HepG2 (cell line): ENCODE measurements around the gene INSR. TPM values are rescaled to one million over a fixed set of nuclear protein-coding genes. Genes with fewer than 3 reads are reported as not detected.

Experiments
- ATAC-seq: fragments of 200-7000 bp; cut with Tn5 transposase; 3 replicates; pipeline ENCODE4 v1.9.1; 2020; ENCODE audit warnings: mild to moderate bottlenecking, moderate library complexity
- BruUV-seq: library from RNA; stranded (reverse); fragments of 400-500 nt; replicated peaks from 2 replicates; lab custom pipeline; 2021; lab: Mats Ljungman, UMichigan
- CTCF ChIA-PET: fragments of 300-600 bp; formaldehyde crosslinking; extraction: SDS; loops from one replicate; lab custom pipeline; 2021; ENCODE audit warnings: low total read pairs, inconsistent platforms, low intra/inter-chr PET ratio; lab: Yijun Ruan, JAX
- POLR2A ChIA-PET: fragments of 350-600 bp; sonication (Branson Sonifier 250); formaldehyde crosslinking; loops from one replicate; lab custom pipeline; 2020; ENCODE audit warnings: antibody characterized with exemption, inconsistent platforms; lab: Yijun Ruan, JAX
- DNase-seq: peaks from one replicate; pipeline ENCODE4 v3.0.0-alpha.2; 2015; ENCODE audit warnings: low spot score
- FAIRE-seq: peaks from 3 replicates; lab custom pipeline; 2011; peaks lifted over from hg19 to GRCh38; lab: Jason Lieb, UNC
- H2AFZ ChIP-seq: one replicate; pipeline ENCODE4 v1.6.1; 2011; ENCODE audit warnings: low read length, inconsistent platforms
- H3K27ac ChIP-seq: fragments of 300-600 bp; 3 replicates; pipeline ENCODE4 v1.8.0; 2011; ENCODE audit warnings: mixed run types, mild to moderate bottlenecking, mixed read lengths, low read length, inconsistent platforms; ENCODE audit not compliant: insufficient read depth; ENCODE audit errors: extremely low read length
- H3K27me3 ChIP-seq, 2 experiments: fragments of 200-600 bp in 1 of 2; 2 replicates in 1 of 2; 3 replicates in 1 of 2; pipeline versions ENCODE4 v1.6.0 to v1.8.0; 2011; ENCODE audit warnings: low read length in 2 of 2, mild to moderate bottlenecking in 2 of 2, moderate library complexity in 2 of 2, inconsistent platforms in 1 of 2; ENCODE audit not compliant: insufficient read depth in 2 of 2, control insufficient read depth in 1 of 2
- H3K36me3 ChIP-seq, 2 experiments: fragments of 200-600 bp in 1 of 2; replicated peaks in 1 of 2; 2 replicates in 1 of 2; 3 replicates in 1 of 2; pipeline versions ENCODE4 v1.5.1 to v1.8.0; 2011; ENCODE audit warnings: low read length in 2 of 2, inconsistent platforms in 1 of 2; ENCODE audit not compliant: insufficient read depth in 2 of 2, control insufficient read depth in 1 of 2
- H3K4me1 ChIP-seq: 2 replicates; pipeline ENCODE4 v1.5.1; 2012; ENCODE audit warnings: low read length, inconsistent platforms; ENCODE audit not compliant: insufficient read depth
- H3K4me2 ChIP-seq: 2 replicates; pipeline ENCODE4 v1.6.0; 2011; ENCODE audit warnings: low read depth, low read length, inconsistent platforms
- H3K4me3 ChIP-seq, 3 experiments: fragments of 200-600 bp in 1 of 3; sonication (generic), shearing (Covaris generic) in 1 of 3; replicated peaks in 1 of 3; 2 replicates each; pipeline ENCODE4 v1.5.1; 2011 to 2016; ENCODE audit warnings: low read length in 3 of 3, inconsistent platforms in 2 of 3, low read depth in 2 of 3, mild to moderate bottlenecking in 2 of 3, control low read depth in 1 of 3, mixed read lengths in 1 of 3; ENCODE audit not compliant: insufficient read depth in 1 of 3
- H3K79me2 ChIP-seq: one replicate; pipeline ENCODE4 v1.6.1; 2011; ENCODE audit warnings: low read length, inconsistent platforms; ENCODE audit not compliant: insufficient read depth
- H3K9ac ChIP-seq: 2 replicates; pipeline ENCODE4 v1.6.0; 2011; ENCODE audit warnings: mild to moderate bottlenecking, low read depth, low read length, inconsistent platforms; ENCODE audit not compliant: insufficient read depth
- H3K9me3 ChIP-seq: 2 replicates; pipeline ENCODE4 v1.5.1; 2012; ENCODE audit warnings: mild to moderate bottlenecking, low read length
- H4K20me1 ChIP-seq: 2 replicates; pipeline ENCODE4 v1.6.0; 2011; ENCODE audit warnings: inconsistent platforms, mild to moderate bottlenecking, low read length, moderate library complexity; ENCODE audit not compliant: insufficient read depth
- ARID2 ChIP-seq: sonication (generic); formaldehyde crosslinking; IDR thresholded peaks from 2 replicates; pipeline ENCODE4 v1.8.1; 2022; ENCODE audit warnings: mild to moderate bottlenecking, missing genetic modification reagents, borderline replicate concordance
- CBX1 ChIP-seq: IDR thresholded peaks from one replicate; pipeline ENCODE4 v1.6.1; 2016; ENCODE audit warnings: antibody characterized with exemption, low read depth
- DNMT3B ChIP-seq: conservative IDR thresholded peaks from 2 replicates; pipeline ENCODE4 v1.6.1; 2016; ENCODE audit warnings: missing biosample characterization, control low read depth
- GPN1 ChIP-seq: sonication (generic); formaldehyde crosslinking; IDR thresholded peaks from 2 replicates; pipeline ENCODE4 v1.5.1; 2020; ENCODE audit warnings: missing genetic modification reagents, borderline replicate concordance
- HHEX ChIP-seq: IDR thresholded peaks from 2 replicates; pipeline ENCODE4 v1.6.1; 2016; ENCODE audit warnings: control low read depth
- MAFF ChIP-seq: IDR thresholded peaks from 2 replicates; pipeline ENCODE4 v1.6.1; 2011; ENCODE audit warnings: low read depth, low read length, improper control_type of control experiment
- NBN ChIP-seq: fragments of 450-650 bp; conservative IDR thresholded peaks from 2 replicates; pipeline ENCODE4 v1.6.1; 2017
- REPIN1 ChIP-seq: sonication (generic); formaldehyde crosslinking; IDR thresholded peaks from 2 replicates; pipeline ENCODE4 v1.8.0; 2022; ENCODE audit warnings: missing genetic modification reagents, low read depth, mild to moderate bottlenecking, borderline replicate concordance
- RFX5 ChIP-seq: IDR thresholded peaks from 2 replicates; pipeline ENCODE4 v1.6.1; 2011; ENCODE audit warnings: low read depth, low read length, improper control_type of control experiment
- RXRB ChIP-seq: IDR thresholded peaks from 2 replicates; pipeline ENCODE4 v1.6.1; 2016; ENCODE audit warnings: borderline replicate concordance, missing genetic modification reagents, missing compliant biosample characterization
- ZNF557 ChIP-seq: sonication (generic); formaldehyde crosslinking; IDR thresholded peaks from 2 replicates; pipeline ENCODE4 v1.4.0; 2020; ENCODE audit warnings: missing genetic modification reagents
- ZNF775 ChIP-seq: sonication (generic); formaldehyde crosslinking; IDR thresholded peaks from 2 replicates; pipeline ENCODE4 v1.4.0; 2020; ENCODE audit warnings: missing genetic modification reagents, mild to moderate bottlenecking, moderate library complexity, borderline replicate concordance
- ZNF841 ChIP-seq: sonication (generic); formaldehyde crosslinking; IDR thresholded peaks from 2 replicates; pipeline ENCODE4 v1.8.1; 2023; ENCODE audit warnings: missing genetic modification reagents, borderline replicate concordance
- WGBS: methylation state at CpG from one replicate; pipeline ENCODE4 v1.1.6; 2017; ENCODE audit warnings: low lambda C conversion rate; 5-methylcytosine and 5-hydroxymethylcytosine counted together
- in situ Hi-C: cut with HindIII; loops from 2 replicates; pipeline ENCODE4 v1.10.0; 2017; ENCODE audit warnings: low pct_unique_long_range_greater_than_20kb; ENCODE audit not compliant: extremely low pct_ligation_motif_present
- intact Hi-C: fragments of 100-400 bp; cut with micrococcal nuclease; formaldehyde crosslinking; loops from one replicate; pipeline ENCODE4 v1.10.0; 2022; ENCODE audit not compliant: unreplicated experiment
- polyA plus RNA-seq, 8 experiments: library from polyadenylated mRNA; depleted of rRNA in 3 of 8; stranded (reverse) in 7 of 8; unstranded in 1 of 8; fragments of >200 nt; fragmentation: Illumina TruSeq in 4 of 8; extraction: Trizol in 4 of 8; gene quantifications; 2 replicates each; pipeline versions ENCODE4 v1.2.1 to v1.2.3, GENCODE V29; 2011 to 2016; ENCODE audit warnings: low read depth in 4 of 8, missing spikeins in 1 of 8, mixed read lengths in 1 of 8; ENCODE audit not compliant: insufficient read depth in 1 of 8
- total RNA-seq, 5 experiments: library from RNA; depleted of rRNA; stranded (reverse); fragments of >200 nt; fragmentation: Illumina TruSeq; extraction: Trizol; gene quantifications; 2 replicates each; pipeline ENCODE4 v1.2.3, GENCODE V29; 2016; ENCODE audit warnings: low read depth in 1 of 5
- TF ChIP-seq, protein P1 (sequence below): sonication (generic); formaldehyde crosslinking; IDR thresholded peaks from 2 replicates; pipeline ENCODE4 v1.8.0; 2023; ENCODE audit warnings: mild to moderate bottlenecking, missing genetic modification reagents
- TF ChIP-seq, protein P2 (sequence below): sonication (generic); formaldehyde crosslinking; IDR thresholded peaks from 2 replicates; pipeline ENCODE4 v1.4.0; 2020; ENCODE audit warnings: mild to moderate bottlenecking, missing genetic modification reagents
- TF ChIP-seq, protein P3 (sequence below): IDR thresholded peaks from 2 replicates; pipeline ENCODE4 v1.6.1; 2016; ENCODE audit warnings: missing biosample characterization, missing genetic modification reagents, low read depth
- TF ChIP-seq, protein P4 (sequence below): sonication (generic); formaldehyde crosslinking; IDR thresholded peaks from 2 replicates; pipeline ENCODE4 v1.5.0; 2020; ENCODE audit warnings: mild to moderate bottlenecking, missing genetic modification reagents, borderline replicate concordance
- TF ChIP-seq, protein P5 (sequence below): sonication (generic); formaldehyde crosslinking; conservative IDR thresholded peaks from 2 replicates; pipeline ENCODE4 v1.4.0; 2020; ENCODE audit warnings: mild to moderate bottlenecking, missing genetic modification reagents, moderate library complexity

The INSR gene
- total and polyA plus RNA-seq, 2 of the 13 experiments (the other 11 are each of a cell fraction or from before 2014, with no cell fraction given) = 24.2 to 29.8 TPM

DNA sequence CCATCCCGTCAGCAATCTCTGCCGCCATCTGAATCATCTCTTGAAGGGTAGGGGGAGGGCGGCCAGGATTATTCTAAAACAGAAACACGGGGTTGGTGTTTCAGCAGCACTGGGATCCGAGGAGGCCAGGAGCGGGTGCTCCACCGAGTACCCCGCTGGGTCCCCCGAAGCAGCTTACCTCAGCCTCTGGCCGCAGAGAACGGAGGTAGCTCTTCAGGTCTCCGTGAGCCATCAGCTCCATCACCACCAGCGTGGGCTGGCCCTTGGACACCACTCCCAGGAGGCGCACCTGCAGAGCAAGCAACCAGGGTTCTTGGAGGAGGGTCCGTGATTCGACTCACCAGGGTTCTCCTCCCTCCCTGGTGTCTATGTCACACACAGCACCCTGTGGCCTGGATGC lies 171.5 kb downstream of the INSR start:
- CTCF ChIA-PET = no interaction called here
- Histone ChIP-seq H4K20me1 (no peaks in the 10 kb centered on the region), H3K4me2 (no peak overlapping the region), H3K36me3 (peaks cover 38 to 62% of the 10 kb centered on the region in 2 experiments), H3K4me1 (no peaks in the 10 kb centered on the region), H3K9ac (no peak overlapping the region), H3K27me3 (no peaks in the 10 kb centered on the region), H3K9me3 (peaks cover 17% of the 10 kb centered on the region; the same call in 1 of the 2 replicates), H3K4me3 (no peak overlapping the region), H3K27ac (no peak overlapping the region), H3K79me2 (no peaks in the 10 kb centered on the region), H2AFZ (no peak overlapping the region)
- 100% methylated on average over 5 of the region's 16 CpGs for WGBS
- in situ Hi-C loops = no loop called here
- POLR2A ChIA-PET = no interaction called here
- no TSS peak for BruUV-seq
- no peak for ATAC-seq
- DNase-seq = no peak
- intact Hi-C loops = no loop called here
- no peak for FAIRE-seq
- TF ChIP-seq, protein P1, sequence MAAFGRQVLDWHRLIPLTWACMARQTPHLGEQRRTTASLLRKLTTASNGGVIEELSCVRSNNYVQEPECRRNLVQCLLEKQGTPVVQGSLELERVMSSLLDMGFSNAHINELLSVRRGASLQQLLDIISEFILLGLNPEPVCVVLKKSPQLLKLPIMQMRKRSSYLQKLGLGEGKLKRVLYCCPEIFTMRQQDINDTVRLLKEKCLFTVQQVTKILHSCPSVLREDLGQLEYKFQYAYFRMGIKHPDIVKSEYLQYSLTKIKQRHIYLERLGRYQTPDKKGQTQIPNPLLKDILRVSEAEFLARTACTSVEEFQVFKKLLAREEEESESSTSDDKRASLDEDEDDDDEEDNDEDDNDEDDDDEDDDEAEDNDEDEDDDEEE (CRISPR knock-in tag) = no peak
- no peak for TF ChIP-seq RXRB (CRISPR knock-in tag)
- no peak for TF ChIP-seq MAFF
- TF ChIP-seq ZNF775 (CRISPR knock-in tag) = no peak
- TF ChIP-seq CBX1 = no peak
- TF ChIP-seq, protein P2, sequence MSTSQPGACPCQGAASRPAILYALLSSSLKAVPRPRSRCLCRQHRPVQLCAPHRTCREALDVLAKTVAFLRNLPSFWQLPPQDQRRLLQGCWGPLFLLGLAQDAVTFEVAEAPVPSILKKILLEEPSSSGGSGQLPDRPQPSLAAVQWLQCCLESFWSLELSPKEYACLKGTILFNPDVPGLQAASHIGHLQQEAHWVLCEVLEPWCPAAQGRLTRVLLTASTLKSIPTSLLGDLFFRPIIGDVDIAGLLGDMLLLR (CRISPR knock-in tag) = no peak
- no peak for TF ChIP-seq DNMT3B (CRISPR knock-in tag)
- TF ChIP-seq, protein P3, sequence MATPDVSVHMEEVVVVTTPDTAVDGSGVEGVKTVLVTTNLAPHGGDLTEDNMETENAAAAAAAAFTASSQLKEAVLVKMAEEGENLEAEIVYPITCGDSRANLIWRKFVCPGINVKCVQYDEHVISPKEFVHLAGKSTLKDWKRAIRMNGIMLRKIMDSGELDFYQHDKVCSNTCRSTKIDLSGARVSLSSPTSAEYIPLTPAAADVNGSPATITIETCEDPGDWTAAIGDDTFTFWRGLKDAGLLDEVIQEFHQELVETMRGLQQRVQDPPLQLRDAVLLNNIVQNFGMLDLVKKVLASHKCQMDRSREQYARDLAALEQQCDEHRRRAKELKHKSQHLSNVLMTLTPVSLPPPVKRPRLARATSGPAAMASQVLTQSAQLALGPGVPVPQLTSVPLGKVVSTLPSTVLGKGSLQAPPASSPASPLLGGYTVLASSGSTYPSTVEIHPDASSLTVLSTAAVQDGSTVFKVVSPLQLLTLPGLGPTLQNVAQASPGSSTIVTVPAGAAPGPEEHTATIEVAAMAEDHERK (CRISPR knock-in tag) = no peak
- TF ChIP-seq REPIN1 = no peak
- TF ChIP-seq, protein P4, sequence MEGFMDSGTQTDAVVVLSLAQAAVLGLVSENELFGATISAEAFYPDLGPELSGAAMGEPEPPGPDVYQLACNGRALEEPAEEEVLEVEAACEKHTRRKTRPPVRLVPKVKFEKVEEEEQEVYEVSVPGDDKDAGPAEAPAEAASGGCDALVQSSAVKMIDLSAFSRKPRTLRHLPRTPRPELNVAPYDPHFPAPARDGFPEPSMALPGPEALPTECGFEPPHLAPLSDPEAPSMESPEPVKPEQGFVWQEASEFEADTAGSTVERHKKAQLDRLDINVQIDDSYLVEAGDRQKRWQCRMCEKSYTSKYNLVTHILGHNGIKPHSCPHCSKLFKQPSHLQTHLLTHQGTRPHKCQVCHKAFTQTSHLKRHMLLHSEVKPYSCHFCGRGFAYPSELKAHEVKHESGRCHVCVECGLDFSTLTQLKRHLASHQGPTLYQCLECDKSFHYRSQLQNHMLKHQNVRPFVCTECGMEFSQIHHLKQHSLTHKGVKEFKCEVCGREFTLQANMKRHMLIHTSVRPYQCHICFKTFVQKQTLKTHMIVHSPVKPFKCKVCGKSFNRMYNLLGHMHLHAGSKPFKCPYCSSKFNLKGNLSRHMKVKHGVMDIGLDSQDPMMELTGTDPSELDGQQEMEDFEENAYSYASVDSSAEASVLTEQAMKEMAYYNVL (CRISPR knock-in tag) = no peak
- TF ChIP-seq NBN = no peak
- no peak for TF ChIP-seq RFX5
- TF ChIP-seq ZNF557 (CRISPR knock-in tag) = no peak
- no peak for TF ChIP-seq ARID2 (CRISPR knock-in tag)
- TF ChIP-seq, protein P5, sequence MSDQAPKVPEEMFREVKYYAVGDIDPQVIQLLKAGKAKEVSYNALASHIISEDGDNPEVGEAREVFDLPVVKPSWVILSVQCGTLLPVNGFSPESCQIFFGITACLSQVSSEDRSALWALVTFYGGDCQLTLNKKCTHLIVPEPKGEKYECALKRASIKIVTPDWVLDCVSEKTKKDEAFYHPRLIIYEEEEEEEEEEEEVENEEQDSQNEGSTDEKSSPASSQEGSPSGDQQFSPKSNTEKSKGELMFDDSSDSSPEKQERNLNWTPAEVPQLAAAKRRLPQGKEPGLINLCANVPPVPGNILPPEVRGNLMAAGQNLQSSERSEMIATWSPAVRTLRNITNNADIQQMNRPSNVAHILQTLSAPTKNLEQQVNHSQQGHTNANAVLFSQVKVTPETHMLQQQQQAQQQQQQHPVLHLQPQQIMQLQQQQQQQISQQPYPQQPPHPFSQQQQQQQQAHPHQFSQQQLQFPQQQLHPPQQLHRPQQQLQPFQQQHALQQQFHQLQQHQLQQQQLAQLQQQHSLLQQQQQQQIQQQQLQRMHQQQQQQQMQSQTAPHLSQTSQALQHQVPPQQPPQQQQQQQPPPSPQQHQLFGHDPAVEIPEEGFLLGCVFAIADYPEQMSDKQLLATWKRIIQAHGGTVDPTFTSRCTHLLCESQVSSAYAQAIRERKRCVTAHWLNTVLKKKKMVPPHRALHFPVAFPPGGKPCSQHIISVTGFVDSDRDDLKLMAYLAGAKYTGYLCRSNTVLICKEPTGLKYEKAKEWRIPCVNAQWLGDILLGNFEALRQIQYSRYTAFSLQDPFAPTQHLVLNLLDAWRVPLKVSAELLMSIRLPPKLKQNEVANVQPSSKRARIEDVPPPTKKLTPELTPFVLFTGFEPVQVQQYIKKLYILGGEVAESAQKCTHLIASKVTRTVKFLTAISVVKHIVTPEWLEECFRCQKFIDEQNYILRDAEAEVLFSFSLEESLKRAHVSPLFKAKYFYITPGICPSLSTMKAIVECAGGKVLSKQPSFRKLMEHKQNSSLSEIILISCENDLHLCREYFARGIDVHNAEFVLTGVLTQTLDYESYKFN (CRISPR knock-in tag) = no peak
- no peak for TF ChIP-seq HHEX (CRISPR knock-in tag)
- TF ChIP-seq GPN1 (CRISPR knock-in tag) = no peak
- TF ChIP-seq ZNF841 = no peak
